22Rv1 (cell line): ENCODE measurements around the gene TERT.
A peak's percentile ranks its signal among the peaks of the same experiment; 100 is the strongest.

Experiments used
- H3K27ac ChIP-seq: fragments of 450-650 bp; 2 replicates; pipeline ENCODE4 v1.5.1; 2017
- ZFX ChIP-seq: fragments of 450-650 bp; IDR thresholded peaks from 2 replicates; pipeline ENCODE4 v1.6.1; 2017; ENCODE audit warnings: antibody characterized with exemption, borderline replicate concordance
- TF ChIP-seq, protein P1 (sequence below): fragments of 450-650 bp; IDR thresholded peaks from 2 replicates; pipeline ENCODE4 v1.5.1; 2017; ENCODE audit warnings: mild to moderate bottlenecking

Gene TERT

DNA sequence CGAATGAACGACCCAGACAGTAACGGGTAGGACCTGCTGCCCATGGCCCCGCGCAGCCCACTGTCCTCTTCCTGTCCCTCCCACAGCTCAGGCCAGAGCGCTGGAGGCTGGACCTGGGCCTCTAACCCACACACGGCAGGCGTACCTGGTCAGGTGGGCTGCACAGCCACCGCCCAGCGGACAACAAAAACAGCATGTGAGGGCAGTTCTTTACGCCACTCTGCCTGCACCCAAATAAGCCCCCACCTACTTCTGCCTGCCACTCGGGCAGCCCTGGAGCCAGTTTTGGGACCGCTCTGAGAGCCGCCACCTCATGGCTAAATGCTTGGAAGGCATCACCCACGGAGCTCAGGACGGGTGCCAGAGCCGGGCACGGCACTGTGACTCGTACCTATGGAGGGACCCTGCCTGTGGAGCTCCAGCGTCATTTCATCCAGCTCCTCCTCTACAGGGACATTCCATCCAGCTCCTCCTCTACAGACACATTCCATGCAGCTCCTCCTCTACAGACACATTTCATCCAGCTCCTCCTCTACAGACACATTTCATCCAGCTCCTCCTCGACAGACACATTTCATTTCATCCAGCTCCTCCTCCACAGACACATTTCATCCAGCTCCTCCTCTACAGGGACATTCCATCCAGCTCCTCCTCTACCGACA, 31.1 kb upstream of the TERT start:
- peak overlapping the region; percentile 66 for H3K27ac ChIP-seq
- no peak for TF ChIP-seq ZFX
- TF ChIP-seq, protein P1, sequence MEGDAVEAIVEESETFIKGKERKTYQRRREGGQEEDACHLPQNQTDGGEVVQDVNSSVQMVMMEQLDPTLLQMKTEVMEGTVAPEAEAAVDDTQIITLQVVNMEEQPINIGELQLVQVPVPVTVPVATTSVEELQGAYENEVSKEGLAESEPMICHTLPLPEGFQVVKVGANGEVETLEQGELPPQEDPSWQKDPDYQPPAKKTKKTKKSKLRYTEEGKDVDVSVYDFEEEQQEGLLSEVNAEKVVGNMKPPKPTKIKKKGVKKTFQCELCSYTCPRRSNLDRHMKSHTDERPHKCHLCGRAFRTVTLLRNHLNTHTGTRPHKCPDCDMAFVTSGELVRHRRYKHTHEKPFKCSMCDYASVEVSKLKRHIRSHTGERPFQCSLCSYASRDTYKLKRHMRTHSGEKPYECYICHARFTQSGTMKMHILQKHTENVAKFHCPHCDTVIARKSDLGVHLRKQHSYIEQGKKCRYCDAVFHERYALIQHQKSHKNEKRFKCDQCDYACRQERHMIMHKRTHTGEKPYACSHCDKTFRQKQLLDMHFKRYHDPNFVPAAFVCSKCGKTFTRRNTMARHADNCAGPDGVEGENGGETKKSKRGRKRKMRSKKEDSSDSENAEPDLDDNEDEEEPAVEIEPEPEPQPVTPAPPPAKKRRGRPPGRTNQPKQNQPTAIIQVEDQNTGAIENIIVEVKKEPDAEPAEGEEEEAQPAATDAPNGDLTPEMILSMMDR, result no peak

DNA sequence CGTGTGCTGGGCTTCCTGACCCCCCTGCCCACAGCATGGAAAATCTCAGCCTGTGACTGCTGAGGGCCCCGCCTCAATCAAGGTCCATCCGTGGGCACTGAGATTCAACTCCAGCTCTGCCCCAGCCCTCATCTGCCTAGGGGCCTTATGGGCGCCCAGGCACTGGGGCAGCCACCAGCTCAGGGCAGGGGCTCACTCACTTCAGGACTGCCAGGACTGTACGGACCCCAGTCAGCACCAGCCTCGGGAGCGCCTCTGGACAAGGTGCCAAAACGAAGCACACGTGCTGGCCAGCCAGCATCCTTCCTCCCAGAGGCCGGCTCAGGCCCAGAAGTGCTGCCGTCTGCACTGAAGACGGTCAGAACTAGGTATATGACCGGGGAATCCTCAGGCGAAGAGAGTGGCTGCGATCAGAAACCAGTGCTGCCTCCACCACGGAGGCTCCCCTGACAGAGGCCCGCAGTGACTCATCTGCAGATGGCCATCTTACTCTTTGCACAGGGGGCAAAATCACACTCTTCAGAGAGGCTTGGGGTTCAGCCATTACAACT, 30.4 kb upstream of the TERT start:
- peak overlapping the region; percentile 66 for H3K27ac ChIP-seq
- TF ChIP-seq, protein P1, result no peak
- TF ChIP-seq ZFX, result no peak

DNA sequence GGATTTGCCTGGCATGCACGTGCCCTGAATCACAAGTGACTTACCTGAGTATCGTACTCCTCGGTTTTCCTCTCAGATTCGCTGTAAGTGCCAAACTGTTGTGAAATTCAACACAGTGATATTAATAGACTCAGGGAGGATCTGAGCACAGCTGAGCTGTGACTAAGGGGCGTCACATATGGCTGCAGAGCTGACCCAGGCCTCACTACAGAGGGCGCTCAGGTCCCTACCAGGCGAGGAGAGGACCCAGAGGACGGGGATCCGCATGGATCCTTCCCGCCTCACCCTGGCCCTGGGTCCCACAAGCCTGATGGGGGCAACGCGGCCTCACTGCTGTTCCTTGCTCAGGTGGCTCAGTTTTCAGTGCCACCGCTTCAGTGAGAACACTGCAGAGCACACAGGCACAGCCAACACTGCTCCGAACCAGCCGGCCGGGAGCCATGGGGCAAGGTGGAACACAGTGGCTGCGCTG, 29.9 kb upstream of the TERT start:
- no peak overlapping the region for H3K27ac ChIP-seq
- no peak for TF ChIP-seq ZFX
- TF ChIP-seq, protein P1, result no peak

DNA sequence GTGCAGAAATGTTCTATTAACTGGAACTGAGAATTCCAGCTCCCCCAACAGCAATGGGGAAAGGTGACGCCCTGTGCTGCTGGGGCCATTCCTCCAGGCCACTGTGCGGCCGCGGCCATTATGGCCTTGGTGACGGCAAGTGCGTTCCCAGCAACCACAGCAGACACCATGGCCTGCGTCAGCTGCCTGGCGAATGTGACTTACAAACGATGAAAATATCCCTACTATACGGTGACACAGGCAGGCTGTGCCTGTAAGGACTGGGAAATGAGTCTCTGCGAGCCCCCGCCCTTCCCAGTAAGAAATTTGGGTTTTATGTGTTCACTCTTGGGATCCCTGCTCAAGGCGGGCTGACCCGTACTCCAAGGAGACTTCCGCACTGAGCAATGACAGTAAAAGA, 29.4 kb upstream of the TERT start:
- TF ChIP-seq ZFX, result no peak
- TF ChIP-seq, protein P1, result no peak

DNA sequence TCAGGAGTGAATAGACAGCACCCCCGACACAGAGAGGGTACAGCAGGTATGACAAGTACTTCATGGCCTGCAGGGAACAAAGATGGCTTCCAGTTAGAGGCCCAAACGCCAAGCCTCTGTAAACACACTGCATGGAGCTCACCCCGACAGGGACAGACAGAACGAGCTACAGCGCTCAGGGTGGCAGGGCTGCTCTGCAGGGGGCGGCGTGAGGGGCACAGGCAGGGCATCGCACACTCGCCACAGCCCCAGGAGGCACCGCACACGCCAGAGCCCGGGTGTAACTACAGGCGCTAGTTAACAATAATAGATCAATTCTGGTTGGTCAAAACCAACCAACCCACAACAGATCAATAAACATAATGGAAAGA, 28.9 kb upstream of the TERT start:
- no peak overlapping the region for H3K27ac ChIP-seq
- TF ChIP-seq, protein P1, result no peak
- TF ChIP-seq ZFX, result no peak

More for the DNA sequence above, 29.4 kb upstream of the TERT start:
- H3K27ac ChIP-seq, result no peak overlapping the region

DNA sequence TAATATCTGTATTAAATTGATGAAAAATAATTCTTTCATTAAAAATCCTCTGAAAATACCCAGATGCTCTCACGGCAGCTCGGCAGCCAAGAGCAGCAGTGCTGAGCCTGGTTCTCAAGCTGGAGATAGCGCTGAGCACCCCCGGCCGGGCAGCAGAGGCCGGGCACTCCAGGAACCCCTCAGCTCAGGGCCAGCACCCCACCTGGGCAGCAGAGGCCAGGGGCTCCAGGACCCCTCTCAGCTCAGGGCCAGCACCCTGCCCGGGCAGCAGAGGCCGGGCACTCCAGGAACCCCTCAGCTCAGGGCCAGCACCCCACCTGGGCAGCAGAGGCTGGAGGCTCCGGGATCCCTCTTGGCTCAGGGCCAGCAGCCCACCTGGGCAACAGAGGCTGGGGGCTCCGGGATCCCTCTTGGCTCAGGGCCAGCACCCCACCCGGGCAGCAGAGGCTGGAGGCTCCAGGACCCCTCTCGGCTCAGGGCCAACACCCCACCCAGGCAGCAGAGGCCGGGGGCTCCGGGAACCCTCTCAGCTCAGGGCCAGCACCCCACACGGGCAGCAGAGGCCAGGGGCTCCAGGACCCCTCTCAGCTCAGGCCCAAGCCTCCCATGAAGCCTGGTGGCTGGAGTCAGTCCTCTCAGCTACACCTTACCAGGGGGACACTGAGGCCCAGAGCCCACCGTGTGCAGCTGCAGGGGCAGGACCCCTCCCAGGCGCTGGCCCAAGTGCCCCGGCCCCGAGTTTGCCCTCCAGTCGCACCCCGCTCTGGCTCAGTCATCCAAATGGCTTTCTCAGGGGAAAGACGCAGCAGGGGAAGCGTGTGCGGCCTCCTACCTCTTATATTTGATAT, 28.3 kb upstream of the TERT start:
- TF ChIP-seq, protein P1, result no peak
- no peak for TF ChIP-seq ZFX
- no peak overlapping the region for H3K27ac ChIP-seq
